OCI-LY3 (cell line): ENCODE measurements around the gene LY9.

Experiments used
- CTCF ChIP-seq: fragments of 200-600, 300-600 bp; sonication (generic); IDR thresholded peaks from 2 replicates; pipeline ENCODE4 v1.5.1; 2014; ENCODE audit warnings: antibody characterized with exemption, low read length, low read depth
- EZH2phosphoT487 ChIP-seq: fragments of 200-600 bp; shearing (Covaris generic); IDR thresholded peaks from 2 replicates; pipeline ENCODE4 v1.6.1; 2018; ENCODE audit warnings: antibody characterized with exemption, mixed run types, low read depth

DNA sequence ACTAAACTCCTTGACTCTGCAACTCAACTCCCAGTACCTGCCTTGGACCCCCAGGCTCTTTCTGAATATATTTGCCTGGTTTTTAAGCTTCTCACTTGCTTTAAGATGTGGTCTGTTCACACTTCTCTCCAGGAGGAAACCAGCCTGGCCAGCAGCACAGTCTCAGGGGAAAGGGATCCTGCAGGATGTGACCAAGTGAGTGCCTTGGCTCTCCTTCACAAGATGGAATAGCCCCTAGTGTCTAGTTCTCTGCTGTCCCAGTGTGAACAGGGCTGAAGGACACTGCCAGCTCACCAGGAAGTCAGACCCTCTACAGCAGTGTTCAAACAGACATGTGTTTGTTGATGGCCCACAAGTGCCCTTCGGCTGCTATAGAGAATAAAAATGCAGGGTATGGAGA lies 33.8 kb downstream of the LY9 start:
- TF ChIP-seq CTCF (no peak), EZH2phosphoT487 (no peak)
